DOHH2 (cell line): Measurements from ENCODE around the gene GDPD2.
A peak's percentile ranks its signal among the peaks of the same experiment; 100 is the strongest.

Experiments used
- CTCF ChIP-seq: fragments of 200-600 bp; sonication (generic); IDR thresholded peaks from one replicate; pipeline ENCODE4 v1.5.1; 2014; ENCODE audit warnings: antibody characterized with exemption, mild to moderate bottlenecking, low read depth, low read length; ENCODE audit not compliant: poor library complexity, severe bottlenecking
- EZH2phosphoT487 ChIP-seq: fragments of 200-600 bp; sonication (generic); IDR thresholded peaks from 2 replicates; pipeline ENCODE4 v1.6.1; 2017; ENCODE audit warnings: borderline replicate concordance, mild to moderate bottlenecking, antibody characterized with exemption, low read length, moderate library complexity, mixed read lengths

GRCh38 chrX:70436343-70436742, 13.2 kb downstream of the GDPD2 start:
- TF ChIP-seq EZH2phosphoT487 (no peak), CTCF (peak; percentile 17)
